Trophoblast cell (in vitro differentiated cells and primary cell): ENCODE data around the gene C1QBP.
A peak's percentile ranks its signal among the peaks of the same experiment; 100 is the strongest.

Experiments
- DNase-seq, 2 donors: peaks; one replicate each; pipeline ENCODE4 v3.0.0-alpha.2; 2016
- H2AFZ ChIP-seq: 2 replicates; pipeline ENCODE4 v1.6.1; 2013; ENCODE audit warnings: low read length, moderate library complexity, mild to moderate bottlenecking; ENCODE audit not compliant: insufficient read depth, poor library complexity
- H2AK5ac ChIP-seq: 2 replicates; pipeline ENCODE4 v1.6.1; 2013; ENCODE audit warnings: mild to moderate bottlenecking, low read length
- H2BK120ac ChIP-seq: 2 replicates; pipeline ENCODE4 v1.6.1; 2013; ENCODE audit warnings: low read length, mild to moderate bottlenecking, moderate library complexity; ENCODE audit not compliant: insufficient read depth, poor library complexity
- H2BK12ac ChIP-seq: 2 replicates; pipeline ENCODE4 v1.6.1; 2013; ENCODE audit warnings: mild to moderate bottlenecking, low read length, moderate library complexity
- H2BK5ac ChIP-seq: 2 replicates; pipeline ENCODE4 v1.6.1; 2013; ENCODE audit warnings: low read length, low read depth, moderate library complexity, mild to moderate bottlenecking; ENCODE audit not compliant: poor library complexity
- H3K14ac ChIP-seq: 2 replicates; pipeline ENCODE4 v1.6.1; 2013; ENCODE audit warnings: mild to moderate bottlenecking, low read length
- H3K18ac ChIP-seq: 2 replicates; pipeline ENCODE4 v1.6.1; 2013; ENCODE audit warnings: mild to moderate bottlenecking, low read length
- H3K23ac ChIP-seq: 2 replicates; pipeline ENCODE4 v1.6.1; 2013; ENCODE audit warnings: low read length
- H3K27ac ChIP-seq: 2 replicates; pipeline ENCODE4 v1.5.1; 2013; ENCODE audit warnings: low read depth, mild to moderate bottlenecking, inconsistent platforms, low read length, moderate library complexity
- H3K27me3 ChIP-seq: 2 replicates; pipeline ENCODE4 v1.6.1; 2013; ENCODE audit warnings: inconsistent platforms, mild to moderate bottlenecking, low read length, moderate library complexity; ENCODE audit not compliant: insufficient read depth
- H3K36me3 ChIP-seq, 2 experiments: 1 replicate in 1 of 2; 2 replicates in 1 of 2; pipeline ENCODE4 v1.6.1; 2013; ENCODE audit warnings: low read length in 2 of 2, mild to moderate bottlenecking in 2 of 2, moderate library complexity in 1 of 2; ENCODE audit not compliant: insufficient read depth in 2 of 2, control insufficient read depth in 1 of 2
- H3K4ac ChIP-seq: 2 replicates; pipeline ENCODE4 v1.6.1; 2013; ENCODE audit warnings: low read depth, mild to moderate bottlenecking, low read length, moderate library complexity
- H3K4me1 ChIP-seq, 2 experiments: 1 replicate in 1 of 2; 2 replicates in 1 of 2; pipeline ENCODE4 v1.6.1; 2013; ENCODE audit warnings: low read length in 2 of 2, mild to moderate bottlenecking in 2 of 2, moderate library complexity in 1 of 2; ENCODE audit not compliant: insufficient read depth in 2 of 2, control insufficient read depth in 1 of 2
- H3K4me2 ChIP-seq: 2 replicates; pipeline ENCODE4 v1.6.1; 2013; ENCODE audit warnings: inconsistent platforms, mild to moderate bottlenecking, low read length, moderate library complexity
- H3K4me3 ChIP-seq: 2 replicates; pipeline ENCODE4 v1.5.1; 2013; ENCODE audit warnings: mild to moderate bottlenecking, low read depth, low read length, inconsistent platforms
- H3K79me1 ChIP-seq: one replicate; pipeline ENCODE4 v1.6.1; 2013; ENCODE audit warnings: low read length
- H3K79me2 ChIP-seq: 2 replicates; pipeline ENCODE4 v1.6.1; 2013; ENCODE audit warnings: low read length, mild to moderate bottlenecking; ENCODE audit not compliant: control insufficient read depth, insufficient read depth, poor library complexity
- H3K9ac ChIP-seq: 2 replicates; pipeline ENCODE4 v1.6.1; 2013; ENCODE audit warnings: mild to moderate bottlenecking, low read length
- H3K9me3 ChIP-seq: 2 replicates; pipeline ENCODE4 v1.6.1; 2013; ENCODE audit warnings: low read depth, mild to moderate bottlenecking, control low read depth, inconsistent platforms, low read length; ENCODE audit not compliant: insufficient read depth
- H4K12ac ChIP-seq: 2 replicates; pipeline ENCODE4 v1.6.1; 2013; ENCODE audit warnings: low read depth, mild to moderate bottlenecking, low read length, moderate library complexity
- H4K8ac ChIP-seq: 2 replicates; pipeline ENCODE4 v1.6.1; 2013; ENCODE audit warnings: low read depth, mild to moderate bottlenecking, low read length, moderate library complexity
- H4K91ac ChIP-seq: one replicate; pipeline ENCODE4 v1.6.1; 2013; ENCODE audit warnings: low read depth, mild to moderate bottlenecking, low read length, moderate library complexity
- WGBS: extraction: QIAGEN DNeasy Blood & Tissue Kit; methylation state at CpG from one replicate; pipeline ENCODE4 v1.1.7; 2013; ENCODE audit warnings: missing lambda C conversion rate; ENCODE audit not compliant: insufficient read length, insufficient coverage; ENCODE audit errors: extremely low coverage; 5-methylcytosine and 5-hydroxymethylcytosine counted together

C1QBP gene

DNA sequence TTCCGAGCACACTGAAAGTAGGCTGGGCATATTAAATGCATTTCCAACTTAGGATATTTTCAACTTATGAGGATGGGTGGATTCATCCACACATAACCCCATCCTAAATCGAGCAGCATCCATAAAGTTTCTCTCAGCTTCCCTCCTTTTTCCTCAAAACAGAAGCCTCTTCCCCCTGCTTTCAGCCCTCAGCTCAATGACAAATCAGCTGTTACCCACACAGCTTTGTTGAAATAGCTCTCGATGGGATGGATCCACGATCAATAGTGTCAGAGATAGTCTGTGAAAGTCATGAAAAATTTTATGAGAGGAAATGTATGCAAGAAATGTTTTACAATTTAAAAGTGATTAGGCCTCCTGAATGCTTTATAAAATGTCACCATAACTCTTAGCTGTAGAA lies 27.3 kb upstream of the C1QBP start:
- Histone ChIP-seq H2AK5ac (no peak overlapping the region), H4K12ac (no peak overlapping the region), H2BK5ac (no peak overlapping the region), H4K8ac (no peak overlapping the region), H4K91ac (no peak overlapping the region), H3K9me3 (no peaks in the 10 kb centered on the region), H3K4me1 (peaks cover 4% of the 10 kb centered on the region in 2 experiments), H2BK120ac (no peak overlapping the region), H3K27me3 (no peaks in the 10 kb centered on the region), H3K9ac (no peak overlapping the region), H2AFZ (no peak overlapping the region), H3K14ac (no peak overlapping the region), H3K79me1 (peaks cover 3% of the 10 kb centered on the region), H3K4me3 (no peak overlapping the region), H3K79me2 (peaks cover 10% of the 10 kb centered on the region), H3K18ac (no peak overlapping the region), H3K4ac (peak overlapping the region; percentile 39), H2BK12ac (no peak overlapping the region), H3K23ac (no peak overlapping the region), H3K4me2 (no peak overlapping the region), H3K27ac (no peak overlapping the region), H3K36me3 (peaks cover 4 to 5% of the 10 kb centered on the region in 2 experiments)
- DNase-seq: no peak
- no CpG with 5 or more reads among the region's 4 CpGs for WGBS

DNA sequence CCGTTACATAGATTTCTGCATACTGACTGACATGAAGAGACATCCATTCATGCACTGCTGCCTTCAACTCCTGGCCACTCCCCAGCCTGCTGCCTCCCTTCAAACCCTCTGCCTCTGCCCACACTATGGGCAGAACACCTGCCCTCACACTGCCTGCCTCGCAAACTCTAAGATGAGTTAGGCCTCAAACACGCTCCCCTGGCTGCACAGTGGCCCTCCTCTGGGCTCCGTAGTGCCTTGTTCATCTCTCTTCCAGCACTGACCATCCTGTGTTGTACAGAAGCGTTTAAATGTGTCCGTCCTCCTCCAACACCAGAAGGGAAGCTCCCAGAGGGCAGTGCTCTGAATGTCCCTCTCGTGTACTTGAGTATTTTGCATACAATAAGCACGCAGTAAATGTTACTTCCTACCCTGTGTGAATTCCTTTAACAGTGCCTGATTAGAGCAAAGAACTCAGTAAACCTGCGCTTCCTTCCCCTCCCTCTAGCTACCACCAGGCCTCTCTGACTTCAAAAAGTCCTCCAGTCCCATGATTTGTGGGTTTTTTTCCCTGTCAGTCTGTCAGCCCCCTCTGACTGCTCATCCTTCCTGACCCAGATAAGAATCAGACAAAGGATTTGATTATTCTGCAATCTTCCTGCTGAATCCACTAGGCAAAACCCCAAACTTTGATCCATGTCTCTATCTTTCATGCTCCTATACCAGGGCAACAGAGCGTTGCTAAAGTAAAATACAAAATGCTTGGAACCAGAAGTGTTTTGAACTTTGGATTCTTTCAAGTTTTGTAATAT lies 26.0 kb upstream of the C1QBP start:
- Histone ChIP-seq H3K18ac (no peak overlapping the region), H4K91ac (no peak overlapping the region), H4K12ac (no peak overlapping the region), H4K8ac (no peak overlapping the region), H3K14ac (no peak overlapping the region), H2BK12ac (no peak overlapping the region), H2BK5ac (no peak overlapping the region), H3K27ac (no peak overlapping the region), H3K9ac (no peak overlapping the region), H3K4me2 (no peak overlapping the region), H3K4me3 (no peak overlapping the region), H3K4me1 (peaks cover 4% of the 10 kb centered on the region in 2 experiments), H2AFZ (no peak overlapping the region), H3K23ac (no peak overlapping the region), H2BK120ac (no peak overlapping the region), H3K36me3 (peaks cover 7 to 9% of the 10 kb centered on the region in 2 experiments), H3K27me3 (no peaks in the 10 kb centered on the region), H3K79me1 (peaks cover 3% of the 10 kb centered on the region), H3K79me2 (peaks cover 10% of the 10 kb centered on the region), H2AK5ac (no peak overlapping the region), H3K4ac (peak overlapping the region; percentile 54), H3K9me3 (no peaks in the 10 kb centered on the region)
- WGBS: no CpG with 5 or more reads among the region's 10 CpGs
- DNase-seq: no peak

DNA sequence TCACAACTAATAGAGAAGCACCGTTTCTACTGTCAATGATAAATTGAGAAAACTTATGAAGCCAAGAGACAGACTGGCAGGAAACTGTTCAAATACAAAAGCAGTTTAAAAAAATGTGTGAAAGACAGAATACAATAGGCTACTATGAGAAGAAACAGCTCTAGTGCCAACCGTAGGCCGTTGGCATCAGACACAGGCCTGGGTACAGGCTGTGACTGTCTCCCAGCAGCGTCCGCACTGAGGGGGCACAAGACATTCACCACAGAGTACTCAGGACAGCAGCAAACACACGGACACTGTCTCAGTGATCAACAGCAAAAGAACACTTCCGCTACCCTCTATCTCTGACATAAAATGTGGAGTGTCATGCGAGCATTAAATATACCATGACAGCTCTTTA lies 7.8 kb upstream of the C1QBP start:
- Histone ChIP-seq H3K79me2 (no peaks in the 10 kb centered on the region), H3K9me3 (no peaks in the 10 kb centered on the region)

GRCh38 chr17:5444209-5444608 lies 5.3 kb upstream of the C1QBP start:
- Histone ChIP-seq H3K18ac (no peak overlapping the region), H2AFZ (no peak overlapping the region), H2BK120ac (no peak overlapping the region), H3K36me3 (peaks cover 17 to 35% of the 10 kb centered on the region in 2 experiments), H3K9ac (no peak overlapping the region), H4K91ac (no peak overlapping the region), H2BK12ac (no peak overlapping the region), H3K27ac (no peak overlapping the region), H4K8ac (no peak overlapping the region), H3K14ac (no peak overlapping the region), H3K4me1 (no peaks in the 10 kb centered on the region), H2BK5ac (no peak overlapping the region), H3K4ac (no peak overlapping the region), H2AK5ac (no peak overlapping the region), H4K12ac (no peak overlapping the region), H3K79me1 (no peaks in the 10 kb centered on the region), H3K27me3 (no peaks in the 10 kb centered on the region), H3K4me2 (no peak overlapping the region), H3K79me2 (no peaks in the 10 kb centered on the region), H3K4me3 (no peak overlapping the region), H3K9me3 (no peaks in the 10 kb centered on the region), H3K23ac (no peak overlapping the region)
- no peak for DNase-seq
- no CpG with 5 or more reads among the region's 22 CpGs for WGBS

More for the DNA sequence above, 7.8 kb upstream of the C1QBP start:
- no peak overlapping the region for H3K27ac ChIP-seq
- no peak overlapping the region for H3K18ac ChIP-seq
- H3K4me2 ChIP-seq: no peak overlapping the region
- no peaks in the 10 kb centered on the region for H3K4me1 ChIP-seq
- H2AFZ ChIP-seq: no peak overlapping the region
- H3K14ac ChIP-seq: no peak overlapping the region
- no peak for DNase-seq
- H4K91ac ChIP-seq: no peak overlapping the region
- H4K12ac ChIP-seq: no peak overlapping the region
- no peaks in the 10 kb centered on the region for H3K79me1 ChIP-seq
- H2BK120ac ChIP-seq: no peak overlapping the region
- no peak overlapping the region for H3K4ac ChIP-seq
- H3K23ac ChIP-seq: peak overlapping the region; percentile 49
- H4K8ac ChIP-seq: no peak overlapping the region
- no peak overlapping the region for H3K4me3 ChIP-seq
- no peak overlapping the region for H3K9ac ChIP-seq
- peaks cover 25 to 42% of the 10 kb centered on the region in 2 experiments for H3K36me3 ChIP-seq
- no CpG with 5 or more reads among the region's 8 CpGs for WGBS
- H2BK12ac ChIP-seq: no peak overlapping the region
- H2BK5ac ChIP-seq: no peak overlapping the region
- no peaks in the 10 kb centered on the region for H3K27me3 ChIP-seq
- no peak overlapping the region for H2AK5ac ChIP-seq
